ENCODE results near the gene DOCK1. TPM values are rescaled to one million over a fixed set of nuclear protein-coding genes. Genes with fewer than 3 reads are reported as not detected.

The DOCK1 gene
- polyA plus RNA-seq, 1 donor from 2014 or later: 2.7 TPM

GRCh38 chr10:127079392-127079791 is 174.2 kb downstream of the DOCK1 start:
- Histone ChIP-seq H3K36me3 (ENCODE audit: insufficient read depth, low read length) (no peaks in the 10 kb centered on the region), H3F3A (ENCODE audit: insufficient read depth, low read length, poor library complexity, severe bottlenecking) (no peaks in the 10 kb centered on the region), H3K27ac (ENCODE audit: low read length) (no peak overlapping the region), H3K4me3 (ENCODE audit: low read length) (no peak overlapping the region), H3K4me2 (ENCODE audit: low read length) (no peak overlapping the region), H2AFZ (ENCODE audit: low read depth, low read length) (no peak overlapping the region), H3K27me3 (ENCODE audit: insufficient read depth, low read depth, low read length) (no peaks in the 10 kb centered on the region), H3K9ac (ENCODE audit: low read length) (no peak overlapping the region), H3K9me3 (ENCODE audit: low read length) (no peaks in the 10 kb centered on the region), H3K79me2 (replicated peaks; ENCODE audit: insufficient read depth, low read length) (no peaks in the 10 kb centered on the region), H4K20me1 (ENCODE audit: insufficient read depth) (no peaks in the 10 kb centered on the region), H3K9me2 (ENCODE audit: insufficient read depth, low read length) (no peaks in the 10 kb centered on the region)
- TF ChIP-seq RAD21 (conservative IDR thresholded peaks at IDR 0.05): no peak
- TF ChIP-seq CTCF (IDR thresholded peaks at IDR 0.05; ENCODE audit: poor library complexity, severe bottlenecking): no peak
- no peak for TF ChIP-seq EZH2 (IDR thresholded peaks at IDR 0.05; ENCODE audit: borderline replicate concordance, insufficient read depth, low read length, poor library complexity, severe bottlenecking)
- TF ChIP-seq EP300 (conservative IDR thresholded peaks at IDR 0.05; ENCODE audit: poor library complexity, severe bottlenecking): no peak

GRCh38 chr10:127080317-127080716 is 175.1 kb downstream of the DOCK1 start:
- Histone ChIP-seq H3K36me3 (ENCODE audit: insufficient read depth, low read length) (no peaks in the 10 kb centered on the region), H3K27me3 (ENCODE audit: insufficient read depth, low read depth, low read length) (no peaks in the 10 kb centered on the region), H3K4me3 (ENCODE audit: low read length) (no peak overlapping the region), H3K27ac (ENCODE audit: low read length) (no peak overlapping the region), H3K9me3 (ENCODE audit: low read length) (no peaks in the 10 kb centered on the region), H4K20me1 (ENCODE audit: insufficient read depth) (no peaks in the 10 kb centered on the region), H3K9ac (ENCODE audit: low read length) (no peak overlapping the region), H3K4me2 (ENCODE audit: low read length) (no peak overlapping the region), H3F3A (ENCODE audit: insufficient read depth, low read length, poor library complexity, severe bottlenecking) (no peaks in the 10 kb centered on the region), H3K9me2 (ENCODE audit: insufficient read depth, low read length) (no peaks in the 10 kb centered on the region), H2AFZ (ENCODE audit: low read depth, low read length) (no peak overlapping the region), H3K79me2 (replicated peaks; ENCODE audit: insufficient read depth, low read length) (no peaks in the 10 kb centered on the region)
- no peak for TF ChIP-seq RAD21 (conservative IDR thresholded peaks at IDR 0.05)
- no peak for TF ChIP-seq SMC3 (conservative IDR thresholded peaks at IDR 0.05; ENCODE audit: poor library complexity)
- no peak for TF ChIP-seq EP300 (conservative IDR thresholded peaks at IDR 0.05; ENCODE audit: poor library complexity, severe bottlenecking)
- TF ChIP-seq CTCF (IDR thresholded peaks at IDR 0.05; ENCODE audit: poor library complexity, severe bottlenecking): no peak
- no peak for TF ChIP-seq POLR2AphosphoS5 (IDR thresholded peaks at IDR 0.05)
- TF ChIP-seq REST (IDR thresholded peaks at IDR 0.05; ENCODE audit: borderline replicate concordance): no peak
- TF ChIP-seq EZH2 (IDR thresholded peaks at IDR 0.05; ENCODE audit: borderline replicate concordance, insufficient read depth, low read length, poor library complexity, severe bottlenecking): no peak
- no peak for TF ChIP-seq MXI1 (conservative IDR thresholded peaks at IDR 0.05; ENCODE audit: poor library complexity, severe bottlenecking)
- no peak for TF ChIP-seq TAF1 (IDR thresholded peaks at IDR 0.05; ENCODE audit: low read depth)

Data from neural cell (in vitro differentiated cells).